Measurements from ENCODE around the gene SCMH1. TPM values are rescaled to one million over a fixed set of nuclear protein-coding genes. Genes with fewer than 3 reads are reported as not detected.
"Not testable (repeated sequence)": the region's sequence is repeated elsewhere in the genome, so short reads cannot be mapped to it uniquely, and the experiment has no call there.

The SCMH1 gene
- total and polyA plus RNA-seq, 2 experiments from 2014 or later: 15.0 to 19.4 TPM

DNA sequence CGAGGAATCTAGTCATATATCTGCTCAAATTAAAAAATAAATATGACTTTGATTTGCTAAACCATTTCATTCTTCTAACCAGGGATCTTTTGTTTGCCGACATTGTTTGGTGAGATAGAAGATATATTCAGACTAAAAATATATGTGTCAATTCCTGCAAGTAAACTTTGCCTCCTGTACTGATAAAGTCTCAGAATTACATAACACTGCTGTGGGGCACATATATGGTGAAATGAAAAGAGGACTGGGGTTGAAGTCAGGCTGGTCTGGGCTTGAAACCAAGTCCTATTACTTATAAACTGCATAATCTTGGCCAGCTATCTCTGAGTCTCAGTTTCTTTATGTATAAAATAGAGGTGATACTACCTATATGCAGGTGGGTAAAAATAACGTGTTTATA lies 9.8 kb downstream of the SCMH1 start:
- TF ChIP-seq, protein P1, sequence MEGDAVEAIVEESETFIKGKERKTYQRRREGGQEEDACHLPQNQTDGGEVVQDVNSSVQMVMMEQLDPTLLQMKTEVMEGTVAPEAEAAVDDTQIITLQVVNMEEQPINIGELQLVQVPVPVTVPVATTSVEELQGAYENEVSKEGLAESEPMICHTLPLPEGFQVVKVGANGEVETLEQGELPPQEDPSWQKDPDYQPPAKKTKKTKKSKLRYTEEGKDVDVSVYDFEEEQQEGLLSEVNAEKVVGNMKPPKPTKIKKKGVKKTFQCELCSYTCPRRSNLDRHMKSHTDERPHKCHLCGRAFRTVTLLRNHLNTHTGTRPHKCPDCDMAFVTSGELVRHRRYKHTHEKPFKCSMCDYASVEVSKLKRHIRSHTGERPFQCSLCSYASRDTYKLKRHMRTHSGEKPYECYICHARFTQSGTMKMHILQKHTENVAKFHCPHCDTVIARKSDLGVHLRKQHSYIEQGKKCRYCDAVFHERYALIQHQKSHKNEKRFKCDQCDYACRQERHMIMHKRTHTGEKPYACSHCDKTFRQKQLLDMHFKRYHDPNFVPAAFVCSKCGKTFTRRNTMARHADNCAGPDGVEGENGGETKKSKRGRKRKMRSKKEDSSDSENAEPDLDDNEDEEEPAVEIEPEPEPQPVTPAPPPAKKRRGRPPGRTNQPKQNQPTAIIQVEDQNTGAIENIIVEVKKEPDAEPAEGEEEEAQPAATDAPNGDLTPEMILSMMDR (conservative IDR thresholded peaks at IDR 0.05; ENCODE audit: low read depth in 2 of 2): no peak
- no peaks in the 10 kb centered on the region for H3K9me2 ChIP-seq (ENCODE audit: insufficient read depth)
- no peak overlapping the region for H3K4me2 ChIP-seq
- Mint-ChIP-seq H3K36me3 (ENCODE audit: low read depth) (no peaks in the 10 kb centered on the region; the same call in 2 of the 3 replicates), H3K4me3 (no peak overlapping the region), H3K4me1 (peaks cover 9% of the 10 kb centered on the region; the same call in 2 of the 3 replicates), H3K27me3 (ENCODE audit: insufficient read depth, low read depth, poor library complexity) (no peaks in the 10 kb centered on the region), H3K9me3 (no peaks in the 10 kb centered on the region; the same call in 2 of the 3 replicates), H3K27ac (no peak overlapping the region)
- H3K4me3 ChIP-seq: no peak overlapping the region
- H3F3A ChIP-seq (replicated peaks; ENCODE audit: low read depth): no peaks in the 10 kb centered on the region
- peaks cover 20% of the 10 kb centered on the region; the same call in 1 of the 2 replicates for H3K79me2 ChIP-seq (replicated peaks; ENCODE audit: insufficient read depth)
- H3K27ac ChIP-seq (ENCODE audit: low read depth): no peak overlapping the region
- peaks cover 8% of the 10 kb centered on the region; the same call in 1 of the 2 replicates for H4K20me1 ChIP-seq (replicated peaks; ENCODE audit: insufficient read depth)
- H3K4me1 ChIP-seq (ENCODE audit: insufficient read depth): peaks cover 4% of the 10 kb centered on the region; the same call in 1 of the 2 replicates
- H3K27me3 ChIP-seq (ENCODE audit: insufficient read depth): no peaks in the 10 kb centered on the region
- ATAC-seq (no peak), DNase-seq (ENCODE audit: low spot score) (no peak)
- no peaks in the 10 kb centered on the region for H3K36me3 ChIP-seq (ENCODE audit: insufficient read depth)
- H2AFZ ChIP-seq: no peak overlapping the region

DNA sequence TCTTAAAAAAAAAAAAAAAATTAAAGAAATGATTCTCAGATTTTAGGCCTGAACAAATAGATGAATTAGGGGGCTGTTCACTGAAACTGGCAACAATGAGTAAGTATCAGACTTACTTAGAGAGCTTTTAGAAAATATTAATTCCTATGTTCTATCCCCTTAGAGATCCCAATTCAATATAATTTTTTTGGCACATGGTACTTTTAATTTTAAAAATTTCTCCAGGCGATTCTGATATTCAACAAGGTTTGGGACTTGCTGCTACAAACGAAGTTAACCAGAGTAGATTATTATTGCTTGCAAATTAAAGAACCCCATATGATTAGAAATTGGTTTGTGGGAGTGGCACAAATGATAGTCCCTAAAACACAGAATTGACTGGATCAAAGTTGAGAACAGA lies 11.4 kb downstream of the SCMH1 start:
- Histone ChIP-seq H2AFZ (no peak overlapping the region), H3K27ac (ENCODE audit: low read depth) (no peak overlapping the region)

DNA sequence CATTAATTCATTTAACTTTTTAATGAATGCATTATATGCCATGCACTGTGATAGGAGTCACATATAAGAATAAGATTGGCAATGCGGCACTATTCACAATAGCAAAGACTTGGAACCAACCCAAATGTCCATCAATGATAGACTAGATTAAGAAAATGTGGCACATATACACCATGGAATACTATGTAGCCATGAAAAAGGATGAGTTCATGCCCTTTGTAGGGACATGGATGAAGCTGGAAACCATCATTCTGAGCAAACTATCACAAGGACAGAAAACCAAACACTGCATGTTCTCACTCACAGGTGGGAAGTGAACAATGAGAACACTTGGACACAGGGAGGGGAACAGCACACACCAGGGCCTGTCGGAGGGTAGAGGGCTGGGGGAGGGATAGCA lies 12.9 kb downstream of the SCMH1 start:
- H3F3A ChIP-seq (replicated peaks; ENCODE audit: low read depth); H3K27ac Mint-ChIP-seq; H3K27me3 Mint-ChIP-seq (ENCODE audit: insufficient read depth, low read depth, poor library complexity); ATAC-seq; H4K20me1 ChIP-seq (replicated peaks; ENCODE audit: insufficient read depth); H3K9me3 Mint-ChIP-seq; H3K4me2 ChIP-seq; H3K36me3 Mint-ChIP-seq (ENCODE audit: low read depth); H3K36me3 ChIP-seq (ENCODE audit: insufficient read depth); H3K27me3 ChIP-seq (ENCODE audit: insufficient read depth); H3K4me1 Mint-ChIP-seq; H3K27ac ChIP-seq (ENCODE audit: low read depth); H3K4me1 ChIP-seq (ENCODE audit: insufficient read depth); H2AFZ ChIP-seq; H3K9me2 ChIP-seq (ENCODE audit: insufficient read depth); H3K4me3 ChIP-seq; H3K4me3 Mint-ChIP-seq; H3K79me2 ChIP-seq (replicated peaks; ENCODE audit: insufficient read depth); DNase-seq (ENCODE audit: low spot score): not testable (repeated sequence)

More for the DNA sequence above, 11.4 kb downstream of the SCMH1 start:
- TF ChIP-seq STAT1 (IDR thresholded peaks at IDR 0.05; ENCODE audit: unreplicated experiment) (no peak), CREB1 (CRISPR knock-in tag; IDR thresholded peaks at IDR 0.05; ENCODE audit: low read depth) (no peak)
- TF ChIP-seq, protein P2, sequence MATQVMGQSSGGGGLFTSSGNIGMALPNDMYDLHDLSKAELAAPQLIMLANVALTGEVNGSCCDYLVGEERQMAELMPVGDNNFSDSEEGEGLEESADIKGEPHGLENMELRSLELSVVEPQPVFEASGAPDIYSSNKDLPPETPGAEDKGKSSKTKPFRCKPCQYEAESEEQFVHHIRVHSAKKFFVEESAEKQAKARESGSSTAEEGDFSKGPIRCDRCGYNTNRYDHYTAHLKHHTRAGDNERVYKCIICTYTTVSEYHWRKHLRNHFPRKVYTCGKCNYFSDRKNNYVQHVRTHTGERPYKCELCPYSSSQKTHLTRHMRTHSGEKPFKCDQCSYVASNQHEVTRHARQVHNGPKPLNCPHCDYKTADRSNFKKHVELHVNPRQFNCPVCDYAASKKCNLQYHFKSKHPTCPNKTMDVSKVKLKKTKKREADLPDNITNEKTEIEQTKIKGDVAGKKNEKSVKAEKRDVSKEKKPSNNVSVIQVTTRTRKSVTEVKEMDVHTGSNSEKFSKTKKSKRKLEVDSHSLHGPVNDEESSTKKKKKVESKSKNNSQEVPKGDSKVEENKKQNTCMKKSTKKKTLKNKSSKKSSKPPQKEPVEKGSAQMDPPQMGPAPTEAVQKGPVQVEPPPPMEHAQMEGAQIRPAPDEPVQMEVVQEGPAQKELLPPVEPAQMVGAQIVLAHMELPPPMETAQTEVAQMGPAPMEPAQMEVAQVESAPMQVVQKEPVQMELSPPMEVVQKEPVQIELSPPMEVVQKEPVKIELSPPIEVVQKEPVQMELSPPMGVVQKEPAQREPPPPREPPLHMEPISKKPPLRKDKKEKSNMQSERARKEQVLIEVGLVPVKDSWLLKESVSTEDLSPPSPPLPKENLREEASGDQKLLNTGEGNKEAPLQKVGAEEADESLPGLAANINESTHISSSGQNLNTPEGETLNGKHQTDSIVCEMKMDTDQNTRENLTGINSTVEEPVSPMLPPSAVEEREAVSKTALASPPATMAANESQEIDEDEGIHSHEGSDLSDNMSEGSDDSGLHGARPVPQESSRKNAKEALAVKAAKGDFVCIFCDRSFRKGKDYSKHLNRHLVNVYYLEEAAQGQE (IDR thresholded peaks at IDR 0.05; ENCODE audit: unreplicated experiment): no peak
- Mint-ChIP-seq H3K27ac (no peak overlapping the region), H3K36me3 (ENCODE audit: low read depth) (no peaks in the 10 kb centered on the region; the same call in 2 of the 3 replicates), H3K4me1 (peaks cover 9% of the 10 kb centered on the region), H3K9me3 (no peaks in the 10 kb centered on the region; the same call in 2 of the 3 replicates), H3K4me3 (no peak overlapping the region), H3K27me3 (ENCODE audit: insufficient read depth, low read depth, poor library complexity) (no peaks in the 10 kb centered on the region)
- no peaks in the 10 kb centered on the region for H3F3A ChIP-seq (replicated peaks; ENCODE audit: low read depth)
- H3K27me3 ChIP-seq (ENCODE audit: insufficient read depth): no peaks in the 10 kb centered on the region
- H3K9me2 ChIP-seq (ENCODE audit: insufficient read depth): no peaks in the 10 kb centered on the region
- peaks cover 12% of the 10 kb centered on the region; the same call in 1 of the 2 replicates for H3K4me1 ChIP-seq (ENCODE audit: insufficient read depth)
- H4K20me1 ChIP-seq (replicated peaks; ENCODE audit: insufficient read depth): peaks cover 6% of the 10 kb centered on the region; the same call in 1 of the 2 replicates
- H3K36me3 ChIP-seq (ENCODE audit: insufficient read depth): no peaks in the 10 kb centered on the region
- no peak for DNase-seq (ENCODE audit: low spot score)
- no peak overlapping the region for H3K4me3 ChIP-seq
- H3K4me2 ChIP-seq: no peak overlapping the region
- H3K79me2 ChIP-seq (replicated peaks; ENCODE audit: insufficient read depth): peaks cover 15% of the 10 kb centered on the region; the same call in 1 of the 2 replicates
- ATAC-seq: no peak
